Activated CD8-positive, alpha-beta T cell treated with anti-CD3 and anti-CD28 coated beads, Interleukin-2, amount 10 ng/mL, durations not matched to agents 7 days and 5 days (primary cell): Measurements from ENCODE around the gene USP13. TPM values are rescaled to one million over a fixed set of nuclear protein-coding genes. Genes with fewer than 3 reads are reported as not detected.

Experiments
- total RNA-seq, 2 experiments: library from RNA; stranded (reverse); gene quantifications; one replicate each; pipeline ENCODE4 v1.2.3, GENCODE V29; 2021

The USP13 gene
- total RNA-seq, 2 experiments from 2014 or later = 9.6 to 10.5 TPM

Other genes with a start within 250 kb of the USP13 start
- 10 to 100 TPM in 1 of 2 experiments, 1 to 10 TPM in 1; 6.7 to 10.3 TPM for gene GNB4, start 201.6 kb upstream of the USP13 start, total RNA-seq
- gene ACTL6A, start 90.1 kb upstream of the USP13 start, total RNA-seq = 10 to 100 TPM; 86.5 to 88.3 TPM
- 10 to 100 TPM; 36.8 to 39.9 TPM for gene MRPL47, start 48.4 kb upstream of the USP13 start, total RNA-seq
- gene NDUFB5, start 48.2 kb upstream of the USP13 start, total RNA-seq = 10 to 100 TPM; 87.1 to 95.9 TPM